Glomerular visceral epithelial cell (primary cell): ENCODE data around the gene DNMT3A.

Experiments used
- DNase-seq: peaks from one replicate; pipeline ENCODE4 v3.0.0-alpha.2; 2016; ENCODE audit errors: extremely low spot score

Gene DNMT3A

DNA sequence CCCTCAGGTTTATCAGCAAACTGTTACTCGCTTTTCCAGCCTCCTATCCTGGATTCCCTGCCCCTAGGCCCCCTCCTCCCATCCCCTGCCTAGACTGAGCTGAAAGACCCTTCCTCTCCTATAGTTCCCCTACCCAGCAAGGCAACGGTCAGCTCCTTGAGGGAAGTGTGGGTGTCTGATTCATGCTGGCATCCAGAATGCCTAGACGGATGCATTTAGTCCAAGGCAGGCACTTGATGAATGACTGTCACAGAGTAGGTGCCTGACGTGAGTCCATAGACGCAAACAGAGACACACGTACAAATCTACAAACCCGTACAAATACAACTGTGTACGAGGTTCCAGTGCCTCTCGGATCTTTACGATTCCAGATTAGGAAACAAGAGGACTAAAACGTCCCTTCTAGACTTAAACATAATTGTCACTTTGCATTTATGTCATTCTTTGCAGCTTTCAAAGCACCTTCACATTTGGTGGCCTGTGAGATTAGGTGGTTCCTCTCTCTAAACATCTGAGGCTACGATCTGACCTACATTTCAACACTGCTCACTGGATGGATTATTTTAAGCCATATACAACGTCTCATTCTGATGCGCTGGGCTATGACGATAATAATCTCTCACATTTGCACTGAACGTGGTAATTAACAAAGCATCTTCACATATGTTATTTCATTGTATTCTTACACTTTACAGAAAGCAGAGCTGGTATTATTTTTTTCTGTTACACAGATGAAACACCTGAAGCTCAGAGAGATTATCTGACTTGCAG is 36.7 kb downstream of the DNMT3A start:
- no peak for DNase-seq

- no peak for DNase-seq
Observed at GRCh38 chr2:25304321-25304720, 37.4 kb downstream of the DNMT3A start.

- DNase-seq, result no peak
Observed at GRCh38 chr2:25303633-25304236, 38.0 kb downstream of the DNMT3A start.

- no peak for DNase-seq
Observed at GRCh38 chr2:25302758-25303375, 38.9 kb downstream of the DNMT3A start.

DNA sequence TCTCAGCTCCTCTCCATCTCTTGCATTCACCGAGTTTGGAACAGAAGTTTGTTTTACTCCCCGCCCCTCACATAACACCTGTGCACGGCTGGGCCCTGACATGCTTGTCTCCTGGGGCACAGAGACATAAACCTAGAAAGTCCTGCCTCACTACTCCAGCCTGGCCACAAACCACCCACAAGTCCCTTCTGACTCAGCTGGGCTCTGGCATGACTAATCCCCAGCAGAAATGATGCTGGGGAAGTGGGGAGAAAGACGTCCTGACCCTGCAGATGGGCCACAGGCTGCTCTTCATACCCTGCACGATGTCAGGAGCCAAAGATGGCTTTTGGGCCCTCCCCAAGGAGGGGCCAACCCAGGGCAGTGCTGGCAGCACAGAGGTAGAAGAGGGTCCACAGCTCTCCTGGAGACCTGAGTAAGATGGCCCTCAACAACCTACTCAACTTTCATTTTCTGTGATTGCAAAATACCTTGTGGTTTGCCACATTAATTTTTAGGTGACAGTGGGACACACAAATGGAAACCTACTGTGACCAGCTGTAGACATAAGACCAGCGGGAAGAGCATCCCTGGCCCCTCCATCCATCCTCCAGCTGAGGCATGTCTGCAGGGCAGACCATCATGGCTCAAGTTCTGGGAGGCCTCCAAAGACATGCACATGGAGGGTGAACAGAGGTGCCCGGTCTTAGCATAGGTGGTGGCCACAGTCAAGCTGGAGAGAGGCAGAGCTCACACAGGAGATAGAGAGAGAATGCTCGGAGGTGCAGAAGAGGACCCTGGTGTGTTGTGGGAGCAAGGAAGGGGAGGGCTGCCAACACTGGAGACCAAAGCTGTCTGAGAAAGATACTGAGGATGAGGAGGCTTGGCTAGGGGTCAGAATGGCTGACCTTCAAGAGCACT is 40.0 kb downstream of the DNMT3A start:
- peak; percentile 80 for DNase-seq

DNA sequence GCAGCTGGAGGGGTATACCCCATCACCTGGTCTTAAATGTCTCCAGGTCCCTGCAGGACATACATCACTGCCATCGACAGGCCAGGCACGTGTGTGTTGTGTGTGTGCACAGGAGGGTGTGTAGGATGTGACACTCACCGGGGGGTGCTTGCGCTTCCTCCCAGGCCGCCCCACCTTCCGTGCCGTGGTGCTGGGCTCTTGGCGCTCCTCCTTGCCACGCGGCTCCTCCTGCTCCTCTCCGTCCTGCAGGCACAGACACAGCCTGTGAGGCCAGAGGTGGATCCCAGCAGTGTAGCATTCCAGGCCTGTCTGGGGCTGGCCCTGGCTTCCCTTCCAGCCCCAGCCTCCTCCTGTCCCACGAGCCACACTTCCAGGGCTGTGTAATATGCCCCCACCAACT is 41.7 kb downstream of the DNMT3A start:
- DNase-seq, result no peak

GRCh38 chr2:25298776-25299431 is 42.8 kb downstream of the DNMT3A start:
- DNase-seq, result no peak

GRCh38 chr2:25297738-25298137 is 44.0 kb downstream of the DNMT3A start:
- DNase-seq, result no peak

- DNase-seq, result no peak
Observed at GRCh38 chr2:25295621-25296020, 46.1 kb downstream of the DNMT3A start.

GRCh38 chr2:25294573-25295462 is 46.9 kb downstream of the DNMT3A start:
- peak; percentile 13 for DNase-seq

DNA sequence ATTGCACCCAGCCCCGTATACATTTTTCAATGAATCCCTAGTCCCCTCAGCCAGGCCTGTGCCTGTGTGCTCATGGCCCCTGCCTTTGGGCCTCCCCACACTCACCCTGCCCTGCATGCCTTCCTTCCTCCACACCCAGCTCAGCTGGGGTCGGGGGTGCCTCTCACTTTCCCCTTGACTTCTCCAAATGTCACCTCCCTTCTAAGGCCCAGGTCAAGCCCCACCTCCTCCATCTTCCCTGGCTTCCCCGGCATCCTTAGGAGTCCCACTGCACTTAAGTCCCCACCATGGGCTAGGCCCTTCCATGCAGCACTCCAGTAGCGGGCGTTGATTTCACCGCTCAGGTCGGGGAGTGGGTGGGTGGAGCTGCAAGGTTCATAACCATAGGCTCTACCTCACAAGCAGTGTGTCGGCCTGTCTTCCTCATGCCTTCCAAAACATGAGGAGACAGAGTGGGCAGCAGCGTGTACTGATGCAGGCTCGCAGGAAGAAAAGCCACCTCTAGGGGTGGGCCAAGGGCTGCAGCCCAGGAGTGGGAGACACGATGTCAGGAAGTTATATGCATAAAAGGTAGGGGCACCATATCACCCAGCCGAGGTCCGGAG is 47.7 kb downstream of the DNMT3A start:
- no peak for DNase-seq

GRCh38 chr2:25293145-25293544 is 48.6 kb downstream of the DNMT3A start:
- no peak for DNase-seq

- no peak for DNase-seq
Observed at GRCh38 chr2:25292408-25292807, 49.3 kb downstream of the DNMT3A start.

GRCh38 chr2:25290811-25291495 is 50.8 kb downstream of the DNMT3A start:
- no peak for DNase-seq

DNA sequence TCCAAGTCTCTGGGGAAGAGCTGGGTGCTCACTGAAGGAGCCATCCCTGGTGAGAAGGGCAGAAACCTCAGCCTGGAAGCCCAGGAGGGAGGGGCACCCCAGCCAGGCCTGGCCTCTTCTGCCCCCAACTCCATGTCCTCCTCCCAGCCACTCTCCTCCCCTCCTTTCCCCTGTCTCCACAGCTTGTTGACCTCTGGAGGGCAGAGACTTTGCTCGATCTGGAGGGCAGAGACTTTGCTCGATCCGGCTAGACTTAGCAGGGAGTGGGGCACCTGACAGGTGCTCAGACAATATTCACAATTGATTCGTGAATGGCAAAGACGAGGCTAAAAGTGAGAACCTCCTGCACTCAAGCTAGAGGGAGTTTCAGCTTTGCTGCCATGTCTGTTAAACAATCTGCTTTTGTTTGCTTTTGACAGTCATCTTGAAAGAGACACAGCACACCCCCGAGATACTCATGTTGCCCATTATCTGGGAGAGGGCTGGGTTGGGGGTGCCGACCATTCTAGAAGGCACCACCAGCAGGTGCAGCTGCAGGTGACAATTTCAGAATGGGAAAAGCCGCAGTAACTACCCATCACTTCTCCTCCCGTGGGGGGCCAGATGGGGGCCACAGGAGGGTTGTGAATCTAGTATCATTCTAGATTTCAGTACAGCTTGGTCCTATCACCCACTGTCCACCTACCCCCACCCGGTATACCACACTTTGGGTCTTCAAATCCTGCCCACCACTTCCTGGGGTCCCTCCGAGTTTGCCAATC is 54.8 kb downstream of the DNMT3A start:
- no peak for DNase-seq

DNA sequence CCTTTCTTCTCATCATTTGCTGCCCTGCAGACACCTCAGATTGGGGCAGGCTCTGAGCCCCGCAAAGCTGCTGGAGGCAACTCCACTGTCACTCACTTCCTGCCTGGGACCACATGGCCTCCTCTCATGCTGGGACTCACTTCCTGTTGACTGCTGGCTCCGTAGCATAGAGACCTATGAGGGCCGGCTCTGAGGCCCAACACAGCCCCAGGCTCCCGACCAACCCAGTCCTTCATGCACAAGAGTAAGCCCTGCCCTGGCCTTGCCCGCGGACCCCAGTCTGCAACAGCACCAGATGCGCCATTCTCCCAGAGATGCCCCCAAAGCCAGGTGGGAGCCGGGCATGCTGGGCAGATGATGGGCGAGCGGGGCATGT is 55.7 kb downstream of the DNMT3A start:
- DNase-seq, result no peak

- no peak for DNase-seq
Observed at GRCh38 chr2:25285265-25286024, 56.3 kb downstream of the DNMT3A start.

- DNase-seq, result no peak
Observed at GRCh38 chr2:25284756-25285155, 57.0 kb downstream of the DNMT3A start.
